Placental pericyte (primary cell): ENCODE measurements around the gene LYG1. TPM values are rescaled to one million over a fixed set of nuclear protein-coding genes. Genes with fewer than 3 reads are reported as not detected.

Experiments
- total RNA-seq: library from RNA; depleted of rRNA; stranded (reverse); fragments of >200 nt; gene quantifications from 2 replicates; pipeline ENCODE4 v1.2.3, GENCODE V29; 2012

LYG1 gene
- total RNA-seq = 0.44 TPM in 1 of 2 replicates, not detected in the other

DNA sequence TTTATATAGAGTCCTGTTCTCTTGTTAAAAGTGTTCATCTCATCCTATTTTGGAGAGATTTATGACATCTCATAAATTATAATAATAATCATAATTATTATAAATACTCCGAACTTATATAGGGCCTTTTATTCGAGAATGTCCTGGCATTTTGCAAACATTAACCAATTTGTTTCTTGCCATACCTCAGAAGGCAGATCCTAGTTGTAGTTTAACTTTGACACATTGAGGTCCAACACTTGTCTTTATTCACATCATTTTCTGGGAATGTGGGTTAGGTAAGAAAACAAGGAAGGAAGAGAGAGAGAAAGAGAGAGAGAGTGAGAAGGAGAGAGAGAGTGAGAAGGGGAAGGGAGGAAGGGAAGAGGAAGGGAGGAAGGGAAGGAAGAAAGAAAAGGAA lies at the start of gene LYG1:
Gene LYG1 (minus strand): TSS at position 101 of the 400 bp plus-strand sequence. CDS start 5,527 bp downstream, outside the sequence.

DNA sequence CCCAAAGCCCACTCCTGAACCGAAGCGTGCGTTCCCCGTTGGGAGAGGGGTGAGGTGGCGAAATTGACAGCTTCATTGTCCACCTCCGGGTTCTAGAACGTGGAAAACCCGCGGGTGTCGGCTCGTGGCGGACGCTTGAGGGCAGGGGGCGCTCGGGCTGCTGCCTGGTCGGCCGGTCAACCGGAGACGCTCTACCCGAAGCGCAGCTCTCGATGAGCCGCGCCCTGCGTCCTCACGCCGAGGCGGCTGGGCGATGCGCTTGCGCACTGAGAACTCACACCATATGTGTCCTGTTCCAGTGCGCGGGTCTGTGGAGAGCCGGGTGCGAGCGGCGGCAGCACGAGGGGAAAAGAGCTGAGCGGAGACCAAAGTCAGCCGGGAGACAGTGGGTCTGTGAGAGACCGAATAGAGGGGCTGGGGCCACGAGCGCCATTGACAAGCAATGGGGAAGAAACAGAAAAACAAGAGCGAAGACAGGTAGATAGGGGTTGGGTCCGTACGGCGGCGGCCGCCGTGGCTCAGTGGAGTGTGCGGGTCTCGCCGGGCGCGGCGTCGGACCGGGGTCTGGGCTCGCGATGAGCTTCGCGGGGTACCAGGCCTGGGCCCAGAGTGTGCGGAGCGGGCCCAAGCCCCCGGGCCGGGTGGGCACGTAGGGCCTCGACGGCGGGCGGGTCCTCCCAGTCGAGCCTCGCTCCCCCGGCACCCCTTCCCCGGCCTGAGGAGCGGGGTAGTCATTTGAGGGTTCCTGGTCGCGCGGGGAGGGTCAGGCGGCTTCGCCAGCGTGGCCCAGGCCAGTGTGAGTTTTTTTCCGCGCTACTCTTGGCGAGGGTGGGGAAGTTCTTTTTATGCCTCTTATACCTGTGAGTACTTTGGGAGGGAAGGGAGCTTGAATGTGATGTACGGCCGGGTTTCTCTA lies 36.4 kb upstream of the LYG1 start, which contains the start of gene EIF5B:
Gene EIF5B (plus strand): TSS at position 277 of the 916 bp plus-strand sequence. CDS start 166 bp downstream, at position 443.

DNA sequence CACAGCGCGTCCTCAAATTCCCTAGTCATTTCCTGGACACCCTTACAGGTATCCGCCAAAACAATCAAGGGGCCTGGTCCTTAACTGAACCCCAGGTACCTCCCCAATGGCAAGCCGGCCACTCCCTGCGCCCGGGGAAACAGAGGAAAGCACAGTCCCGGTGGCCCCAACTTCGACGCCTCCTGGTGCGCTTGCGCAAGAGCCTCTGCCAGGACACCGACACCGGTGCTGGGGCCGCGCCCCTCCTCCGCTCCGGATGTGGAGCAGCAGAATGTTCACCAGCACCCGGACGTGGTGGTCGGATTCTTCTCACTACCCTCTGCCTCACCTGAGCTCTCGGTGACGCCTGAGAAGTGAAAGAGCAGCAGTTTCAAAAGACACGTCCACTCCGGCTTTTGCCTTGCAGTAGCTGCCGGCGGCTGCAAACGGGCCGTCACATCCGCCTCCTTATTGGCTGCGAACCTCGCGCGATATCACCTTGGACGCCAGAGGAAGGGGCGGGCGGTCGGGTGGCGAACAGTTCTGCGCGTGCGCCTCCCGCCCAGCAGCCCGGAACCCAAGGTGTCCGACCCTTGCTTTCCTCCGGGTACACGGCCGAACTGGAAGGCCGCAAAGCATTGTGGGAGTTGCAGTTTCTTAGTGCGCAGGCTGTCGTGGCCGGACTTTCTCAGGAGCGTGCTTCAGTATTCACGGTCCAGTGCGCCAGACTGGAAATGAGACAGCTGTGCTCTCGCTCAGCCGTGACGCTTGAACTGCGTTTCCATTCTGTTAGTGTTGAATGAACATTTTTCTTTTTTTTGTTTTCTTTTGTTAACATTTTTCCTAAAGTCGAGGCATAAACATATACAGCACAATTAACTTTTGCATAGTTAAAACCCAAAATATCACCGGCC lies 35.2 kb upstream of the LYG1 start, which contains the start of gene TXNDC9:
Gene TXNDC9 (minus strand): TSS at position 423 of the 893 bp plus-strand sequence. CDS start 3,123 bp downstream, outside the sequence.

DNA sequence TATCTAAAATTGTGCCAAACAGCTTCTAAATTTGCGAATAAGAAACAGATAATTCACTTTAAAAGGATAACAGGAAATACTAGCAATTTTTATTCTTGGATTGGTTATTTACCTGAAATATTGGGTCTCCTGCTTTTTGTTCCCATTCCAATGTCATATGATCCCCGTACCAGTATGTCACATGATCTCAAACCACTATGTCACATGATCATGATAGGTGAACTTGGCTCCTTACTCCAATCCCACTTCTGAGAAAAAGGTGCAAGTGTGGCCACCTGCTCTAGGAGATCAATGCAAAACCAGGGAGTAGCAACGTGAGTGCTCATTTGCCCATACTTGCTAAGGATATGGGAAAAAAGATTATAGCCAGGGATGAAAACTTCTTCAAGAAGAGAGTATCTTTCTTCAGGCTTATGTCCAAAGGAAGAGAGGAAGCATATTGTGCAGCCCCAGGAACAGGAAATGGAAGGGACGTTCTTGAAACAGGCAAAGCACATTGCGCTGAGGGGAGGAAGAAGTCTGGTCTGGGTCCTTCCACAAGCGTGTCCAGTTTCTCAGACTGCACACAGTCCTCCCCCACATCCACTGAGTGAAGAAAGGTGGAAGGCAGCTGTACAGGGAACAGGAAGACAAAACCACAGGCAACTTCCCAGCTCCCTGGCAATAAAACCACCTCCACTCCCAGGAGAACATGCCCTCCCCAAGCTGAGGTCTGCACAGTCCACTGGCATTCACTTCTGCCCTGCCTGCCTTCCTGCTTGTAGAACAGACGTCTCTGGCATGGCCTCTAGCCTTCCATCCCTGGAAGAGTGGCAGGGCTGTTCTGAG lies 45.3 kb downstream of the LYG1 start, which contains the start of gene LYG2:
Gene LYG2 (minus strand): TSS at position 176 of the 828 bp plus-strand sequence. CDS start 1,406 bp downstream, outside the sequence.

Other genes with a start within 250 kb of the LYG1 start
- not detected in 2 replicates for gene C2orf15, start 159.5 kb downstream of the LYG1 start, total RNA-seq
- 0.44 and 0.72 TPM in 2 replicates for gene TSGA10, start 146.3 kb downstream of the LYG1 start, total RNA-seq
- 2.0 and 4.4 TPM in 2 replicates for gene LIPT1, start 146.2 kb downstream of the LYG1 start, total RNA-seq
- gene MITD1, start 120.1 kb downstream of the LYG1 start, total RNA-seq = 16.2 and 19.0 TPM in 2 replicates
- gene MRPL30, start 120.0 kb downstream of the LYG1 start, total RNA-seq = 25.6 and 31.8 TPM in 2 replicates
- not detected in 2 replicates for gene LYG2, start 45.5 kb downstream of the LYG1 start, total RNA-seq
- gene TXNDC9, start 35.1 kb upstream of the LYG1 start, total RNA-seq = 61.5 and 85.5 TPM in 2 replicates
- gene EIF5B, start 36.2 kb upstream of the LYG1 start, total RNA-seq = 16.4 and 24.2 TPM in 2 replicates
- 24.1 and 38.7 TPM in 2 replicates for gene REV1, start 188.8 kb upstream of the LYG1 start, total RNA-seq